CD4-positive, alpha-beta memory T cell (primary cell): ENCODE data around the gene GRK4. TPM values are rescaled to one million over a fixed set of nuclear protein-coding genes. Genes with fewer than 3 reads are reported as not detected.
A peak's percentile ranks its signal among the peaks of the same experiment; 100 is the strongest.

ENCODE experiments used
- CTCF ChIA-PET: fragments of 350-600 bp; sonication (Branson Sonifier 250); formaldehyde crosslinking; loops from one replicate; lab custom pipeline; 2021; ENCODE audit warnings: inconsistent platforms; ENCODE audit not compliant: partially characterized antibody; lab: Charles Lee
- POLR2A ChIA-PET: fragments of 350-600 bp; sonication (Branson Sonifier 250); formaldehyde crosslinking; loops from one replicate; lab custom pipeline; 2021; ENCODE audit not compliant: partially characterized antibody; lab: Charles Lee
- DNase-seq, 5 donors: peaks; one replicate each; pipeline versions ENCODE4 v3.0.0 to v3.0.0-alpha.2; 2020 to 2022; ENCODE audit warnings: mixed read lengths in 1 of 5
- H3K27ac ChIP-seq: one replicate; pipeline ENCODE4 v1.7.0; 2013; ENCODE audit warnings: low read depth, low read length
- H3K27me3 ChIP-seq: 2 replicates; pipeline ENCODE4 v1.7.0; 2013; ENCODE audit warnings: mild to moderate bottlenecking, low read length, moderate library complexity; ENCODE audit not compliant: insufficient read depth
- H3K36me3 ChIP-seq: 2 replicates; pipeline ENCODE4 v1.7.0; 2013; ENCODE audit warnings: mild to moderate bottlenecking, low read length, moderate library complexity; ENCODE audit not compliant: insufficient read depth
- H3K4me1 ChIP-seq: 2 replicates; pipeline ENCODE4 v1.7.0; 2013; ENCODE audit warnings: mild to moderate bottlenecking, low read length, moderate library complexity; ENCODE audit not compliant: insufficient read depth
- H3K4me3 ChIP-seq, 2 donors: one replicate each; pipeline ENCODE4 v1.7.0; 2013; ENCODE audit warnings: low read length in 2 of 2, mild to moderate bottlenecking in 1 of 2
- H3K9me3 ChIP-seq, 2 donors: one replicate each; pipeline ENCODE4 v1.7.0; 2013; ENCODE audit warnings: low read length in 2 of 2, control low read depth in 1 of 2; ENCODE audit not compliant: control insufficient read depth in 1 of 2
- H3K27ac Mint-ChIP-seq, 7 donors: one replicate each; pipeline ENCODE4 v1.8.0; 2020 to 2021; ENCODE audit warnings: mixed read lengths in 7 of 7, mild to moderate bottlenecking in 6 of 7, inconsistent platforms in 3 of 7, moderate library complexity in 3 of 7
- H3K27me3 Mint-ChIP-seq, 2 donors: one replicate each; pipeline ENCODE4 v1.8.0; 2020 to 2021; ENCODE audit warnings: mixed read lengths in 2 of 2
- H3K36me3 Mint-ChIP-seq, 2 donors: one replicate each; pipeline ENCODE4 v1.8.0; 2020 to 2021; ENCODE audit warnings: mixed read lengths in 2 of 2, inconsistent platforms in 1 of 2, mild to moderate bottlenecking in 1 of 2
- H3K4me1 Mint-ChIP-seq, 4 donors: one replicate each; pipeline ENCODE4 v1.8.0; 2020 to 2021; ENCODE audit warnings: mixed read lengths in 4 of 4, mild to moderate bottlenecking in 1 of 4
- H3K4me3 Mint-ChIP-seq, 8 donors: one replicate each; pipeline ENCODE4 v1.8.0; 2020 to 2021; ENCODE audit warnings: mixed read lengths in 8 of 8, mild to moderate bottlenecking in 7 of 8, moderate library complexity in 6 of 8, inconsistent platforms in 3 of 8
- H3K9me3 Mint-ChIP-seq, 8 donors: one replicate each; pipeline ENCODE4 v1.8.0; 2020 to 2021; ENCODE audit warnings: mixed read lengths in 8 of 8, mild to moderate bottlenecking in 5 of 8, inconsistent platforms in 3 of 8, moderate library complexity in 1 of 8
- intact Hi-C: fragments of 100-400 bp; cut with micrococcal nuclease; formaldehyde crosslinking; loops from one replicate; pipeline ENCODE4 v1.15.1; 2023
- polyA plus RNA-seq, 2 donors: library from polyadenylated mRNA; unstranded; fragments of 300-500 nt; fragmentation: Illumina TruSeq; gene quantifications; one replicate each; pipeline ENCODE4 v1.2.3, GENCODE V29; 2021
- total RNA-seq, 2 experiments: library from RNA; stranded (reverse); gene quantifications; one replicate each; pipeline ENCODE4 v1.2.3, GENCODE V29; 2021

Gene GRK4
- total and polyA plus RNA-seq, 4 experiments from 2014 or later = 0.55 to 3.2 (median 2.3) TPM

DNA sequence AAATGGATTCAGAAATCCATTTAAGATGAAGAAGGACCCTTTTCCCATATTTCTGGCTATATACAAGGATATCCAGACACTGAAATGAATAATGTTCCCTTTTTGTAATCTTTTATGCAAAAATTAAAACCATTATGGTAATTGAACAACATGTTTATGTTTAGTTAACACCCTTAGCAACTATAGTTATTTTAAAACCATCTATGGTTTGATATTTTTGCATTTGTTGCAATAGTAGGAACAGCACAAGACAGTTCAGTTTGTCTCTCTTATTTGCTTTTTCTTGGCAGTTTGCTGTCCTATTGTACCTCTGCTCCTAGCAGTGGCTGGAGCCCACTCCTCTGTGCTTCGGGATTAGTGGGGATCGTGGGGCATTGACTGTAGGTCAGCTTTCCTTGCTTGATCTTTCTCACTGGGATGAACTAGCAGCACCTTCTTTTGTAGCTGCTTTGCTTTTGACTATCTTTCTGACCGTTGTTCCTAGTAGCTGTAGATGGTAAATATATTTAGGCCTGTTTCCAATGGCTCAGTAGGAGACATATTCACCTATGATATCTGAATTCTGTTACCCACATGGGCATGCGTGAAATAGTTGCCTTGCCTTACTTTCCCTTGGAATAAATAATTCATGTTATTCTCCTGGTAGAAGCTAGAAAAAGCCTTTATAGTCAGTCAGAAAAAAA is 123.9 kb downstream of the GRK4 start:
- POLR2A ChIA-PET = interaction anchor here (1.2 kb wide), 1 partner anchor 13 kb away, joined by 5 read pairs; the partner anchor contains the start of genes HTT and HTT-AS
- no peak overlapping the region for H3K4me3 Mint-ChIP-seq
- no peaks in the 10 kb centered on the region for H3K27me3 Mint-ChIP-seq
- H3K36me3 Mint-ChIP-seq = peaks cover 25 to 30% of the 10 kb centered on the region in 2 donors
- CTCF ChIA-PET = interaction anchor here (1.3 kb wide), 1 partner anchor 20 kb away, joined by 4 read pairs; no protein-coding TSS in a partner anchor
- no peaks in the 10 kb centered on the region for H3K9me3 Mint-ChIP-seq
- H3K4me1 ChIP-seq = peaks cover 11% of the 10 kb centered on the region
- peaks cover 15% of the 10 kb centered on the region for H3K36me3 ChIP-seq
- DNase-seq = no peak
- no peak overlapping the region for H3K27ac ChIP-seq
- peak overlapping the region in 1 of 7 donors; percentile 81 for H3K27ac Mint-ChIP-seq
- H3K4me1 Mint-ChIP-seq = peaks cover 18 to 41% (median 28%) of the 10 kb centered on the region in 4 donors
- H3K9me3 ChIP-seq = no peaks in the 10 kb centered on the region
- intact Hi-C loops = no loop called here
- H3K27me3 ChIP-seq = no peaks in the 10 kb centered on the region
- H3K4me3 ChIP-seq = no peak overlapping the region

Other genes with a start within 250 kb of the GRK4 start
- gene TNIP2, start 207.2 kb upstream of the GRK4 start, total RNA-seq = 10 to 100 TPM; 50.0 to 50.5 TPM
- gene TNIP2, start 207.2 kb upstream of the GRK4 start, polyA plus RNA-seq = 10 to 100 TPM; 45.8 to 48.5 TPM
- 10 to 100 TPM; 37.9 to 44.3 TPM for gene SH3BP2, start 170.5 kb upstream of the GRK4 start, total RNA-seq
- 10 to 100 TPM in 1 of 2 donors, 1 to 10 TPM in 1; 3.8 to 16.3 TPM for gene SH3BP2, start 170.5 kb upstream of the GRK4 start, polyA plus RNA-seq
- gene ADD1, start 119.7 kb upstream of the GRK4 start, total RNA-seq = 100 to 1,000 TPM; 289 to 293 TPM
- 100 to 1,000 TPM; 159 to 171 TPM for gene ADD1, start 119.7 kb upstream of the GRK4 start, polyA plus RNA-seq
- 10 to 100 TPM; 41.3 to 41.4 TPM for gene NOP14, start 165 bp upstream of the GRK4 start, total RNA-seq
- 10 to 100 TPM in 1 of 2 donors, 1 to 10 TPM in 1; 2.6 to 35.5 TPM for gene NOP14, start 165 bp upstream of the GRK4 start, polyA plus RNA-seq
- not detected for gene HTT-AS, start 111.0 kb downstream of the GRK4 start, total RNA-seq
- gene HTT-AS, start 111.0 kb downstream of the GRK4 start, polyA plus RNA-seq = not detected
- 10 to 100 TPM; 62.2 to 67.7 TPM for gene HTT, start 111.1 kb downstream of the GRK4 start, total RNA-seq
- 1 to 10 TPM in 1 of 2 donors, under 1 TPM in 1; 0.57 to 4.9 TPM for gene HTT, start 111.1 kb downstream of the GRK4 start, polyA plus RNA-seq